Endothelial cell of umbilical vein (primary cell): ENCODE measurements around the gene RGL4. TPM values are rescaled to one million over a fixed set of nuclear protein-coding genes. Genes with fewer than 3 reads are reported as not detected.

Experiments
- BruUV-seq: library from RNA; stranded (reverse); fragments of 400-500 nt; replicated peaks from 2 replicates; lab custom pipeline; 2021; lab: Mats Ljungman, UMichigan
- CTCF ChIA-PET: fragments of 300-600, 350-600 bp; sonication (Branson Sonifier 250); formaldehyde crosslinking; loops from one replicate; lab custom pipeline; 2021; ENCODE audit warnings: antibody characterized with exemption, inconsistent platforms; lab: Charles Lee
- POLR2A ChIA-PET: fragments of 300-600, 350-600 bp; sonication (Branson Sonifier 250); formaldehyde crosslinking; loops from one replicate; lab custom pipeline; 2021; ENCODE audit warnings: antibody characterized with exemption, inconsistent platforms; lab: Charles Lee
- DNase-seq: peaks from one replicate; pipeline ENCODE4 v3.0.0-alpha.2; 2011; ENCODE audit warnings: low read depth, low spot score
- FAIRE-seq: peaks from 2 replicates; lab custom pipeline; 2011; peaks lifted over from hg19 to GRCh38; lab: Jason Lieb, UNC
- H2AFZ ChIP-seq: 2 replicates; pipeline ENCODE4 v1.6.0; 2012; ENCODE audit warnings: low read depth, low read length, control low read depth, inconsistent platforms
- H3K27ac ChIP-seq: 2 replicates; pipeline ENCODE4 v1.5.1; 2011; ENCODE audit warnings: low read depth, mild to moderate bottlenecking, control low read depth, low read length, moderate library complexity; ENCODE audit not compliant: insufficient read depth
- H3K27me3 ChIP-seq, 2 experiments: 2 replicates each; pipeline versions ENCODE4 v1.6.0 to v1.6.1; 2011; ENCODE audit warnings: low read length in 2 of 2, mixed read lengths in 1 of 2; ENCODE audit not compliant: control insufficient read depth in 2 of 2, insufficient read depth in 2 of 2
- H3K36me3 ChIP-seq, 2 experiments: 2 replicates in 1 of 2; 3 replicates in 1 of 2; pipeline ENCODE4 v1.5.1; 2011; ENCODE audit warnings: low read length in 2 of 2, mild to moderate bottlenecking in 1 of 2, moderate library complexity in 1 of 2; ENCODE audit not compliant: control insufficient read depth in 2 of 2, insufficient read depth in 2 of 2; ENCODE audit errors: extremely low read depth in 1 of 2
- H3K4me1 ChIP-seq: 3 replicates; pipeline ENCODE4 v1.5.1; 2011; ENCODE audit warnings: mild to moderate bottlenecking, low read length; ENCODE audit not compliant: control insufficient read depth, insufficient read depth; ENCODE audit errors: extremely low read depth
- H3K4me2 ChIP-seq: 2 replicates; pipeline ENCODE4 v1.6.1; 2011; ENCODE audit warnings: low read length, control low read depth, mixed read lengths; ENCODE audit not compliant: insufficient read depth
- H3K4me3 ChIP-seq, 3 experiments: fragments of 200-600 bp in 1 of 3; sonication (generic), shearing (Covaris generic) in 1 of 3; replicated peaks in 1 of 3; 2 replicates each; pipeline ENCODE4 v1.5.1; 2011 to 2016; ENCODE audit warnings: control low read depth in 3 of 3, low read length in 3 of 3, mild to moderate bottlenecking in 2 of 3, inconsistent platforms in 1 of 3, low read depth in 1 of 3, moderate library complexity in 1 of 3; ENCODE audit not compliant: insufficient read depth in 1 of 3
- H3K79me2 ChIP-seq: 2 replicates; pipeline ENCODE4 v1.6.0; 2012; ENCODE audit warnings: low read length, inconsistent platforms; ENCODE audit not compliant: control insufficient read depth, insufficient read depth
- H3K9ac ChIP-seq: replicated peaks from 2 replicates; pipeline ENCODE3; 2011; ENCODE audit warnings: low read length, control low read depth; ENCODE audit not compliant: insufficient read depth; ENCODE audit errors: extremely low read depth
- H3K9me1 ChIP-seq: replicated peaks from 3 replicates; pipeline ENCODE4 v1.6.0; 2011; ENCODE audit warnings: mild to moderate bottlenecking, low read length; ENCODE audit not compliant: control insufficient read depth, insufficient read depth; ENCODE audit errors: extremely low read depth
- H3K9me3 ChIP-seq: replicated peaks from 2 replicates; pipeline ENCODE4 v1.5.1; 2012; ENCODE audit warnings: low read length, inconsistent platforms; ENCODE audit not compliant: control insufficient read depth, insufficient read depth
- H4K20me1 ChIP-seq: replicated peaks from 2 replicates; pipeline ENCODE3; 2011; ENCODE audit warnings: mild to moderate bottlenecking, low read length; ENCODE audit not compliant: control insufficient read depth, insufficient read depth; ENCODE audit errors: extremely low read depth
- EZH2 ChIP-seq: IDR thresholded peaks from 2 replicates; pipeline ENCODE4 v1.6.1; 2012; ENCODE audit warnings: borderline replicate concordance, low read depth, mild to moderate bottlenecking, moderate library complexity, low read length, inconsistent platforms; ENCODE audit not compliant: severe bottlenecking
- FOS ChIP-seq: IDR thresholded peaks from 2 replicates; pipeline ENCODE4 v1.6.1; 2011; ENCODE audit warnings: mild to moderate bottlenecking, low read length, moderate library complexity, borderline replicate concordance; ENCODE audit not compliant: insufficient read depth
- GATA2 ChIP-seq: IDR thresholded peaks from 2 replicates; pipeline ENCODE4 v1.7.0; 2011; ENCODE audit warnings: low read depth, mild to moderate bottlenecking, moderate library complexity, mixed read lengths, low read length; ENCODE audit not compliant: insufficient read length, insufficient read depth
- JUN ChIP-seq: IDR thresholded peaks from 2 replicates; pipeline ENCODE4 v1.6.1; 2011; ENCODE audit warnings: borderline replicate concordance, low read depth; ENCODE audit not compliant: insufficient read length, insufficient read depth
- MYC ChIP-seq: IDR thresholded peaks from one replicate; pipeline ENCODE4 v1.6.1; 2011; ENCODE audit warnings: mild to moderate bottlenecking, low read depth, low read length
- POLR2A ChIP-seq: IDR thresholded peaks from 2 replicates; pipeline ENCODE4 v1.6.1; 2012; ENCODE audit warnings: low read depth, mild to moderate bottlenecking, control low read depth, low read length
- POLR2AphosphoS5 ChIP-seq: IDR thresholded peaks from 2 replicates; pipeline ENCODE4 v1.6.1; 2012; ENCODE audit warnings: low read depth, mild to moderate bottlenecking, control low read depth, low read length, moderate library complexity; ENCODE audit not compliant: insufficient read depth
- dilution Hi-C: fragments of 300-500 bp; cut with MboI; formaldehyde crosslinking; loops from one replicate; pipeline ENCODE4 v1.15.0; 2019; ENCODE audit warnings: low sequenced_read_pairs; ENCODE audit not compliant: extremely low pct_ligation_motif_present
- intact Hi-C: fragments of 100-400 bp; cut with micrococcal nuclease; formaldehyde crosslinking; loops from one replicate; pipeline ENCODE4 v1.10.0; 2022
- polyA plus RNA-seq, 4 experiments: library from polyadenylated mRNA; depleted of rRNA in 3 of 4; stranded (reverse) in 3 of 4; unstranded in 1 of 4; fragments of >200 nt; gene quantifications; 2 replicates each; pipeline versions ENCODE4 v1.2.1 to v1.2.3, GENCODE V29; 2011 to 2012; ENCODE audit warnings: missing spikeins in 1 of 4
- total RNA-seq: library from RNA; stranded (reverse); gene quantifications from 2 replicates; pipeline ENCODE4 v1.2.3, GENCODE V29; 2021
- TF ChIP-seq, protein P1 (sequence below): IDR thresholded peaks from 2 replicates; pipeline ENCODE4 v1.6.1; 2011; ENCODE audit not compliant: insufficient read depth, insufficient read length
- TF ChIP-seq, protein P2 (sequence below), 2 donors: IDR thresholded peaks; 1 replicate in 1 of 2; 2 replicates in 1 of 2; pipeline ENCODE4 v1.5.1; 2011; ENCODE audit warnings: low read length in 2 of 2, mild to moderate bottlenecking in 2 of 2, moderate library complexity in 2 of 2, control low read depth in 1 of 2, inconsistent platforms in 1 of 2, low read depth in 1 of 2; ENCODE audit not compliant: insufficient read depth in 1 of 2; ENCODE audit errors: extremely low read depth in 1 of 2

Gene RGL4
- total and polyA plus RNA-seq, 2 donors (not counting 3 experiments of a cell fraction or from before 2014, with no cell fraction given): not detected

DNA sequence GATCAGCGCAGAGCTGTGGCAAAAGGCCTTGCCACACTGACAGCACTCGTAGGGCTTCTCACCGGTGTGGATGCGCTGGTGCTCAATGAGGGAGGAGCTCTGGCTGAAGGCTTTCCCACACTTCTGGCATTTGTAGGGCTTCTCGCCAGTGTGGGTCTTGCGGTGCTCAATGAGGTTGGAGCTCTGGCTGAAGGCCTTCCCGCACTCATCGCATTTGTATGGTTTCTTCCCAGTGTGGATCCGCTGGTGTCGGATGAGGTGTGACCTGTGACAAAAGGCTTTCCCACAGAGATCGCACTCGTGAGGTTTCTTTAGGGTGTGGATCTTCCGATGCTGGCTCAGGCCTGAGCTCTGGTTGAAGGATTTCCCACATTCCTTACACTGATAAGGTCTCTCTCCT lies 53.2 kb downstream of the RGL4 start:
- CTCF ChIA-PET: interaction anchor here (2.0 kb wide), 1 partner anchor 106 kb away, joined by 5 read pairs; no protein-coding TSS in a partner anchor
- DNase-seq (no peak), FAIRE-seq (no peak)
- no peaks in the 10 kb centered on the region for H3K9me3 ChIP-seq
- no peaks in the 10 kb centered on the region for H3K79me2 ChIP-seq
- H3K27me3 ChIP-seq: no peaks in the 10 kb centered on the region
- BruUV-seq: no TSS peak
- H3K4me3 ChIP-seq: no peak overlapping the region
- TF ChIP-seq GATA2 (no peak), MYC (no peak), EZH2 (no peak), JUN (no peak), POLR2AphosphoS5 (no peak), POLR2A (no peak), FOS (no peak)
- TF ChIP-seq, protein P1, sequence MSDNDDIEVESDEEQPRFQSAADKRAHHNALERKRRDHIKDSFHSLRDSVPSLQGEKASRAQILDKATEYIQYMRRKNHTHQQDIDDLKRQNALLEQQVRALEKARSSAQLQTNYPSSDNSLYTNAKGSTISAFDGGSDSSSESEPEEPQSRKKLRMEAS: no peak
- TF ChIP-seq, protein P2, sequence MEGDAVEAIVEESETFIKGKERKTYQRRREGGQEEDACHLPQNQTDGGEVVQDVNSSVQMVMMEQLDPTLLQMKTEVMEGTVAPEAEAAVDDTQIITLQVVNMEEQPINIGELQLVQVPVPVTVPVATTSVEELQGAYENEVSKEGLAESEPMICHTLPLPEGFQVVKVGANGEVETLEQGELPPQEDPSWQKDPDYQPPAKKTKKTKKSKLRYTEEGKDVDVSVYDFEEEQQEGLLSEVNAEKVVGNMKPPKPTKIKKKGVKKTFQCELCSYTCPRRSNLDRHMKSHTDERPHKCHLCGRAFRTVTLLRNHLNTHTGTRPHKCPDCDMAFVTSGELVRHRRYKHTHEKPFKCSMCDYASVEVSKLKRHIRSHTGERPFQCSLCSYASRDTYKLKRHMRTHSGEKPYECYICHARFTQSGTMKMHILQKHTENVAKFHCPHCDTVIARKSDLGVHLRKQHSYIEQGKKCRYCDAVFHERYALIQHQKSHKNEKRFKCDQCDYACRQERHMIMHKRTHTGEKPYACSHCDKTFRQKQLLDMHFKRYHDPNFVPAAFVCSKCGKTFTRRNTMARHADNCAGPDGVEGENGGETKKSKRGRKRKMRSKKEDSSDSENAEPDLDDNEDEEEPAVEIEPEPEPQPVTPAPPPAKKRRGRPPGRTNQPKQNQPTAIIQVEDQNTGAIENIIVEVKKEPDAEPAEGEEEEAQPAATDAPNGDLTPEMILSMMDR (IDR thresholded peaks at IDR 0.05; ENCODE audit: extremely low read depth in 1 of 2, insufficient read depth in 1 of 2, low read depth in 1 of 2, low read length in 2 of 2): no peak
- H3K4me1 ChIP-seq: no peaks in the 10 kb centered on the region
- H3K27ac ChIP-seq: no peak overlapping the region
- no peak overlapping the region for H2AFZ ChIP-seq
- no peaks in the 10 kb centered on the region for H4K20me1 ChIP-seq
- dilution Hi-C loops (no loop called here), intact Hi-C loops (no loop called here)
- H3K36me3 ChIP-seq: peaks cover 5 to 23% of the 10 kb centered on the region in 2 experiments
- POLR2A ChIA-PET: no interaction called here
- H3K9ac ChIP-seq: no peak overlapping the region
- no peak overlapping the region for H3K4me2 ChIP-seq
- no peaks in the 10 kb centered on the region for H3K9me1 ChIP-seq
